GM21737 (cell line): ENCODE results near the gene OBP2B.
A peak's percentile ranks its signal among the peaks of the same experiment; 100 is the strongest.
"Not testable (repeated sequence)": the region's sequence is repeated elsewhere in the genome, so short reads cannot be mapped to it uniquely, and the experiment has no call there.

Experiments used
- ATAC-seq: cut with Tn5 transposase; IDR thresholded peaks from one replicate; pipeline ENCODE4 v1.9.1; 2021; ENCODE audit warnings: mild to moderate bottlenecking, moderate library complexity; ENCODE audit not compliant: unreplicated experiment

Gene OBP2B

GRCh38 chr9:133169687-133170086, 39.4 kb downstream of the OBP2B start:
- ATAC-seq: not testable (repeated sequence)

GRCh38 chr9:133169102-133169501, 39.9 kb downstream of the OBP2B start:
- ATAC-seq: no peak

- ATAC-seq: no peak
Measured at GRCh38 chr9:133168432-133168831, 40.6 kb downstream of the OBP2B start.

- ATAC-seq: no peak
Measured at GRCh38 chr9:133167769-133168168, 41.3 kb downstream of the OBP2B start.

DNA sequence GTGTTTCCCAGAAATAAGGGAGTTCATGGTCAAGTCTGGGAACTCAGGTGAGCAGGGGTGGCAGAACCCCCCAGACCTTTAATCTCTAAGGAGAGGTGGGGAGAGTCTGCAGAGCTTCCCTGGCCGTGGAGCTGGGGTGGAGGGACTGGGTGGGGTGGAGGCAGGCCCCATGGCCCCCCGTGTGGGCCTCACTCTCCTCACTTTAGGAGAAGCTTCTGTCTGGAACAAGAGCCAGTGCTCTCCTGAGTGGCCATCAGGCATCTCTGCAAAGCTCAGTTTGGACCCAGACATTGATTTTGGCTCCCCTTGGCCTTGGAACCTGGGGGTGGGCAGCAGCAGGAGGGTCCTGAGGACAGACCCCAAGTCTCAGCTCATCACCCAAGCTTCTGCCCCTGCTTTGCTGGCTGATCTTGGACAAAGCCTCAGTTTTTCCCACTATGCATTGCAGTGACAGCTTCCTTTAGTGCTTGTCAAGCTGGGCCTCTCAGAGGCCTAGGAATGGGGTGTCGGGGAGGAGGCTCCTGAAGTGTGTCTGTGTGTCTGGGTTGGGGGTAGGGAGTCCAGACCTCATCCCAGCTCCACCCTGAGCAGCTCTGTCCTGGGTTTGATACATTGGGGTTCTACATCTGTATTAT, 41.8 kb downstream of the OBP2B start:
- ATAC-seq: no peak

DNA sequence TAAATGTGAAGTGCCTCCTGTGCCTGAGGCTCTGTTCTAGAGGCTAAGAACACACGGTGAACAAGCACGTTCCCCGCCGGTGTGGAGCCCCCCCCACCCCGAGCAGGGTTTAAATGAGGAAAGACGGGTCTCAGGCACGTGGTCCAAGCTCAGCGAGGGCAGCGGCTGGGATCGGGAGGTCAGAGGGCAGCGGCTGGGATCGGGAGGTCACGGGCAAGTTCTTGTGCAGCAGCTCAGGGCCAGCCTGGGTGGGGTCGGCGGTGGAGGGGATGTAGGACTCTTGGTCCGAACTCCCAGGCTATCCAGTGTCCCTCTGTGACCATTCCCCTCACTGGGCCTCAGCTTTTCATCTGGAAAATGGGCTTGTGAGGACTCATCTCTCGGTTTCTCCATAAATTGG, 42.7 kb downstream of the OBP2B start:
- no peak for ATAC-seq

DNA sequence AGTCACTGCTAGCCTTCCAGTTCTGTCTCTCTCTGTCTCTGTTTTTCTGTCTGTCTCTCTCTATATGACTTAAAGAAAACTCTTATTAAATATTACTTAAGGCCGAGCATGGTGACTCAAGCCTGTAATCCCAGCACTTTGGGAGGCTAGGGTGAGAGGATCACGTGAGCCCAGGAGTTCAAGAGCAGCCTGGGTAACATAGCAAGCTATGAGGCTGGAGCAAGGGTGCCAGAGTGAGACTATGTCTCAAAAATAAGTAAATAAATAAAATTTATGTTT, 43.7 kb downstream of the OBP2B start:
- ATAC-seq: no peak

DNA sequence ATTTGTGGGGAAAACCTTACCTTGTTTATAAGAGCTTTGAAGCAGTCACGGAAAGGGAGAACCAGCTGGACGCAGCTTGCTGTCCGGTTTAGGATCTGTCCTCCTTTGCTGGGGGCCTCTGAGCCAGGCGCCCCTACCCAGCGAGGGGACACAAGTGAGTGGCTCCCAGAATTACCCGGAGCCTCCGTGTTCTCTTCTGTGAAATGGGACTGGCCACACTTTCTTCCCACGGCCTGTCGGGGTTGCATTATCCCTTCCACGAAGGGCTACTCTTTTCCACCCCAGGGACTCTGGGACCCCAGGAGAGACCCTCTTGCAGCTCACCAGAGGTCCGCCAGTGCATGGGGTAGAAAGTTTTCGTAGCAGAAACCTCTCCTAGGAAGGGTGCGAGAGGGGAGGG, 44.9 kb downstream of the OBP2B start:
- ATAC-seq: no peak

- ATAC-seq: peak; percentile 61
Measured at GRCh38 chr9:133163504-133164172, 45.4 kb downstream of the OBP2B start, which contains the start of gene GBGT1. Gene GBGT1, minus strand, starts transcription at chr9:133163914. Its CDS starts 1,502 bp downstream, at chr9:133162412.

- ATAC-seq: no peak
Measured at GRCh38 chr9:133162861-133163503, 46.1 kb downstream of the OBP2B start.

DNA sequence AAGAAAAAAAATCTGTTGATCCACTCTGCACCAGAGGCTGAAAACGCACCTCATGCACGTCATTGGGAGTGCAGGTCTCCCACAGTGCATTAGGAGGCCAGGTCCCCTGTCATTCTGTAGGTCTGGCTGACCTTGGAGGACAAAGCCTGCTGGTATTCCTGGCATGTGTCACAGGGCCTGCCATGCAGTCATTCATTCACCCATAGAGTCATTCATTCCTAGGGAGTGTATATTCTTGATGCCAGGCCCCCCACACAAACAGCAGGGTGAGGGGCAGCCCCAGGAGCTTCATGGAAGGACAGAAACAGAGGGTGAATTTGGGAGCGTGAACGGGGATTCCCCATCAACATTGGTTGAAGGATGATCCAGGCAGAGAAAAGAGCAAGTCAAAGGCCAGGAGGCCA, 47.5 kb downstream of the OBP2B start:
- ATAC-seq: no peak

- no peak for ATAC-seq
Measured at GRCh38 chr9:133160742-133161546, 48.1 kb downstream of the OBP2B start.

DNA sequence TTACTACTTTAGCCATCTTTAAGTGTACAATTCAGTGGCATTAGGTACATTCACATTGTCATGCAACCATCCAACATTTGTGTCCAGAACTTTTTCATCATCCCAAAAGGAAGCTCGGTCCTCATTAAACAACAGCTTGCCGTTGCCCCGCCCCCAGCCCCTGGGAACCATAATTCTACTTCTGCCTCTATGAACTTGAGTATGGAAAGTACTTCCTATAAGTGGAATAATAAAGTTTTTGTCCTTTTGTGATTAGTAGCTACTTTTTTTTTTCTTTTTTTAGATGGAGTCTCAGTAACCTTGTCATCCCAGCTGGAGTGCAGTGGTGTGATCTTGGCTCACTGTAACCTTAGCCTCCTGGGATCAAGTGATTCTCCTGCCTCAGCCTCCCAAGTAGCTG, 50.4 kb downstream of the OBP2B start:
- no peak for ATAC-seq
